GM23248 (cell line): ENCODE data around the gene NCKIPSD.

ENCODE experiments used
- EZH2 ChIP-seq: fragments of 200-600 bp; sonication (generic); IDR thresholded peaks from 2 replicates; pipeline ENCODE4 v1.6.1; 2018; ENCODE audit warnings: antibody characterized with exemption, mild to moderate bottlenecking; ENCODE audit not compliant: insufficient read depth, poor library complexity, severe bottlenecking
- EZH2phosphoT487 ChIP-seq: fragments of 200-600 bp; sonication (generic); IDR thresholded peaks from 2 replicates; pipeline ENCODE4 v1.6.1; 2018; ENCODE audit warnings: antibody characterized with exemption, moderate library complexity, mild to moderate bottlenecking, low read depth; ENCODE audit not compliant: insufficient read depth

- TF ChIP-seq EZH2 (no peak), EZH2phosphoT487 (no peak)
Measured at GRCh38 chr3:48662753-48663488, 22.8 kb downstream of the NCKIPSD start, which contains the start of gene CELSR3.
